ENCODE results near the gene ADAP2. TPM values are rescaled to one million over a fixed set of nuclear protein-coding genes. Genes with fewer than 3 reads are reported as not detected.

ADAP2 gene
- total and polyA plus RNA-seq, 10 donors = 10.3 to 79.7 (median 57.8) TPM

DNA sequence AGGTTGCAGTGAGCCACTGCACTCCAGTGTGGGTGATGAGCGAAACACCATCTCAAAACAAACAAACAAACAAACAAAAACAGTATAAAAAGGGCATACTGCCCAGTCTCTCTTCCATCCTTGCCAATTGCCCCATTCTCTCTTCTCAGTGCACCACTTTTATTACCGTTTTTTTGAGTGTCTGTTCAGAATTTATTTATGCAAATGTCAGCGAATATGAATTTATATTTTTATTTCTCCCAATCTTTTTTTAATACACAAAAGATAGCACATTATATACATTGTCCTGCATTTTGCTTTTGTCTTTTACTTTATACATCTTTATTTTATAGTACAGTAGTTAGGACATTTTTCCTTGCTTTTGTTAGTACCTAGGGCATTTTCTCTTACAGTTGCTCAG lies 68.7 kb downstream of the ADAP2 start:
- Histone ChIP-seq H3K27me3 (replicated peaks in 1 of 7) (no peaks in the 10 kb centered on the region), H3K9me3 (no peaks in the 10 kb centered on the region), H3K36me3 (peaks cover 0 to 100% (median 37%) of the 10 kb centered on the region in 6 donors), H3K4me1 (no peaks in the 10 kb centered on the region), H3K27ac (no peak overlapping the region), H3K4me3 (no peak overlapping the region)
- no peak for DNase-seq
- intact Hi-C loops (cut with DNase I; ENCODE audit: low total_unique reads) = no loop called here
- TF ChIP-seq POLR2AphosphoS5 (IDR thresholded peaks at IDR 0.05) = no peak
- TF ChIP-seq CTCF (IDR thresholded peaks at IDR 0.05 in 8 of 11, conservative IDR thresholded peaks at IDR 0.05 in 3 of 11) = no peak
- TF ChIP-seq POLR2A (IDR thresholded peaks at IDR 0.05) = no peak
- WGBS, 5 donors = 88 to 94% (median 90%) methylated on average over 3 of the region's 3 CpGs

DNA sequence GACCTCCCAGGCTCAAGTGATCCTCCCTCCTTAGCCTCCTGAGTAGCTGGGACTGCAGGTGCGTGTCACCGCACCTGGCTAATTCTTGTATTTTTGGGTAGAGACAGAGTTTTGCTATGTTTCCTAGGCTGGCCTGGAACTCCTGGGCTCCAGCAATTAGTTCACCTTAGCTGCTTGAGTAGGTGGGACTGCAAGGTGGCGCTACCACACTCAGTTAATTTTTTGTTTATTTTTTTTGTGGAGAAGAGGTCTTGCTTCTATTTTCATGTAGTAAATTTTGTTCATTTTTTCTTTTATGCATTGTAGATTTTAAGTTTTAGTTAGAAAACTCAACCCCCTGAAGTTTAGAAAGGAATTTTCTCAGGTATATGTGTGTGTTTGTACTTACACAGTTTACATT lies 70.8 kb downstream of the ADAP2 start:
- Histone ChIP-seq H3K9me3 (no peaks in the 10 kb centered on the region), H3K36me3 (peaks cover 5 to 100% (median 36%) of the 10 kb centered on the region in 6 donors), H3K27ac (no peak overlapping the region), H3K4me3 (no peak overlapping the region), H3K4me1 (no peaks in the 10 kb centered on the region), H3K27me3 (replicated peaks in 1 of 7) (no peaks in the 10 kb centered on the region)
- TF ChIP-seq CTCF (IDR thresholded peaks at IDR 0.05 in 8 of 11, conservative IDR thresholded peaks at IDR 0.05 in 3 of 11) (no peak), POLR2A (IDR thresholded peaks at IDR 0.05) (no peak), POLR2AphosphoS5 (IDR thresholded peaks at IDR 0.05) (no peak)
- DNase-seq = no peak
- intact Hi-C loops (cut with DNase I; ENCODE audit: low total_unique reads) = no loop called here
- 96 to 100% (median 98%) methylated on average over 3 of the region's 3 CpGs for WGBS, 5 donors

- 93 to 100% (median 96%) methylated on average over 3 of the region's 3 CpGs for WGBS, 5 donors
- intact Hi-C loops (cut with DNase I; ENCODE audit: low total_unique reads) = no loop called here
These were observed 73.6 kb downstream of the ADAP2 start for GRCh38 chr17:30995347-30995746.

DNA sequence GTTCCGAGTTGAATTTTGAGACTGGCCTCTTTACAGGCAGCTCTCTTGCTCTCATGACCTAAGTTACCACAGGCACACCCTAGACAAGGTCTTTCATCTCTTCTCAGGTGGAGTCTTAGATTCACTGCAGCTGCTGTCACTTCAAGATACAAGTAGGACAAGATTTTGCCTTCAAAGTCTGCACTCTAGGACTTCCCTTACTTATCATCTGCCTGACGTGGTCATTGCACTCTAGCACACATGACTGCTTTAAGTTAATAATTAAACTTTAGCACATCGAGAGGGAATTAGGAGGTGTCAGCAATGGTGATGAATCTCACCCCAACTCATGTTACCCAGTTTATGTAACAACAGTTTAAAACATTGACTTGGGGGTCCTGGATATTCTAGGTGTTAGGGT lies 74.7 kb downstream of the ADAP2 start:
- H3K27ac ChIP-seq = no peak overlapping the region
- no peaks in the 10 kb centered on the region for H3K27me3 ChIP-seq (replicated peaks in 1 of 7)
- TF ChIP-seq CTCF (IDR thresholded peaks at IDR 0.05 in 8 of 11, conservative IDR thresholded peaks at IDR 0.05 in 3 of 11) (no peak), POLR2AphosphoS5 (IDR thresholded peaks at IDR 0.05) (no peak), POLR2A (IDR thresholded peaks at IDR 0.05) (no peak)
- WGBS, 5 donors = 85 to 92% (median 91%) methylated on average over 3 of the region's 3 CpGs
- no peaks in the 10 kb centered on the region for H3K4me1 ChIP-seq
- H3K4me3 ChIP-seq = no peak overlapping the region
- H3K9me3 ChIP-seq = no peaks in the 10 kb centered on the region
- H3K36me3 ChIP-seq = peaks cover 5 to 100% (median 54%) of the 10 kb centered on the region in 6 donors
- no peak for DNase-seq
- intact Hi-C loops (cut with DNase I; ENCODE audit: low total_unique reads) = no loop called here

More at GRCh38 chr17:30995347-30995746, 73.6 kb downstream of the ADAP2 start:
- peaks cover 5 to 100% (median 56%) of the 10 kb centered on the region in 6 donors for H3K36me3 ChIP-seq
- H3K4me1 ChIP-seq = no peaks in the 10 kb centered on the region
- H3K27me3 ChIP-seq (replicated peaks in 1 of 7) = no peaks in the 10 kb centered on the region
- no peak overlapping the region for H3K4me3 ChIP-seq
- H3K27ac ChIP-seq = no peak overlapping the region
- DNase-seq = no peak
- no peaks in the 10 kb centered on the region for H3K9me3 ChIP-seq
- TF ChIP-seq CTCF (IDR thresholded peaks at IDR 0.05 in 8 of 11, conservative IDR thresholded peaks at IDR 0.05 in 3 of 11) = no peak
- TF ChIP-seq POLR2AphosphoS5 (IDR thresholded peaks at IDR 0.05) = no peak
- no peak for TF ChIP-seq POLR2A (IDR thresholded peaks at IDR 0.05)
